ENCODE results near the gene ALG3.

The ALG3 gene

DNA sequence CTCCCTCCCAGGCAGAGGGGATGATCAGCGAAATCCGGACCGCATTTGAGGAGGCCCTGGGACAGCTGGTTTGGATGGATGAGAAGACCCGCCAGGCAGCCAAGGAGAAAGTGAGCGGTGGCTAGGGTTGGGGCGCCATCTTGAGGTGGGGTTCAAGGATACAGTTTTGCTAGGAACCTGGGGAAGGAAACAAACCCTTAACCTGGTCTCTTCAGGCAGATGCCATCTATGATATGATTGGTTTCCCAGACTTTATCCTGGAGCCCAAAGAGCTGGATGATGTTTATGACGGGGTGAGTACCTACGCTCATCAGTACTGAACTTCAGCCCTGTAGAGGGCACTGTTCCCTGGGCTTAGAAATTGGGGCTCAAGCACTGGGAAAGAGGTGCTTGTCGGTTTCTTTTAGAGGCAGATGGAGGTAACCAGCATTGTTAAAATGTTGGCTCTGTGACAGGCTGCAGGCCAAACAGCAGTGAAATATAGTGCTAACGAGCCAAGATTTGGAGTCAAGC, 40.7 kb upstream of the ALG3 start:
- TF ChIP-seq ZFX (IDR thresholded peaks at IDR 0.05): no peak
- TF ChIP-seq, protein P1, sequence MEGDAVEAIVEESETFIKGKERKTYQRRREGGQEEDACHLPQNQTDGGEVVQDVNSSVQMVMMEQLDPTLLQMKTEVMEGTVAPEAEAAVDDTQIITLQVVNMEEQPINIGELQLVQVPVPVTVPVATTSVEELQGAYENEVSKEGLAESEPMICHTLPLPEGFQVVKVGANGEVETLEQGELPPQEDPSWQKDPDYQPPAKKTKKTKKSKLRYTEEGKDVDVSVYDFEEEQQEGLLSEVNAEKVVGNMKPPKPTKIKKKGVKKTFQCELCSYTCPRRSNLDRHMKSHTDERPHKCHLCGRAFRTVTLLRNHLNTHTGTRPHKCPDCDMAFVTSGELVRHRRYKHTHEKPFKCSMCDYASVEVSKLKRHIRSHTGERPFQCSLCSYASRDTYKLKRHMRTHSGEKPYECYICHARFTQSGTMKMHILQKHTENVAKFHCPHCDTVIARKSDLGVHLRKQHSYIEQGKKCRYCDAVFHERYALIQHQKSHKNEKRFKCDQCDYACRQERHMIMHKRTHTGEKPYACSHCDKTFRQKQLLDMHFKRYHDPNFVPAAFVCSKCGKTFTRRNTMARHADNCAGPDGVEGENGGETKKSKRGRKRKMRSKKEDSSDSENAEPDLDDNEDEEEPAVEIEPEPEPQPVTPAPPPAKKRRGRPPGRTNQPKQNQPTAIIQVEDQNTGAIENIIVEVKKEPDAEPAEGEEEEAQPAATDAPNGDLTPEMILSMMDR (conservative IDR thresholded peaks at IDR 0.05): peak; percentile 90
- no peak overlapping the region for H3K27ac ChIP-seq

DNA sequence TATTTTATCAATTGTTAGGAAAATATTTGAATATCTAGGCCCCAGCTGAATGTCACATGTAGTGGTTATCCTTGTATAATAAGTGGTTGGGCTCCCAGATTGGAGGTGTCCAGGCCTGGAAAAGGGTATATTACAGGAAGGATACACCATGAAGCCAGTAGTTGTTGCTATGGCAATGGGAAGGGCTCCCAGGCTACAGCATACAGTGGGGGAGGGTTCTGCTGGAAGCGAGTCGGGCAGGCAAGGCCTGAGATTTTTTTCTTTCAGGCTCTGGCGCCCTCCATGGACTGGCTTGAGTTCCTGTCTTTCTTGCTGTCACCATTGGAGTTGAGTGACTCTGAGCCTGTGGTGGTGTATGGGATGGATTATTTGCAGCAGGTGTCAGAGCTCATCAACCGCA, 35.9 kb upstream of the ALG3 start:
- TF ChIP-seq, protein P1 (conservative IDR thresholded peaks at IDR 0.05): no peak; the same call in 1 of the 2 replicates
- TF ChIP-seq ZFX (IDR thresholded peaks at IDR 0.05): no peak
- no peak overlapping the region for H3K27ac ChIP-seq

DNA sequence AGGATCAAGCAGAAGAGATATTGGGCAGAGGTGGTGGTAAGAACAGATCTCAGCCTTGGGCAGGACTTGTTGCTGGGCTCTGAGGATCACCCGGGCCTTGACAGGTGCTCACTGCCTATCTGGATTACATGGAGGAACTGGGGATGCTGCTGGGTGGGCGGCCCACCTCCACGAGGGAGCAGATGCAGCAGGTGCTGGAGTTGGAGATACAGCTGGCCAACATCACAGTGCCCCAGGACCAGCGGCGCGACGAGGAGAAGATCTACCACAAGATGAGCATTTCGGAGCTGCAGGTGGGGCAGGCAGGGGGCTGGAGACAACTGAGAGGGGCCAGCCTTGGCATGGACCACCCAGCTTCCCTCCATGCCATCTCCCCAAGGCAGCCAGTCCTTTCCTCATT, 34.9 kb upstream of the ALG3 start:
- no peak overlapping the region for H3K27ac ChIP-seq
- TF ChIP-seq, protein P1 (conservative IDR thresholded peaks at IDR 0.05): no peak
- TF ChIP-seq ZFX (IDR thresholded peaks at IDR 0.05): no peak

DNA sequence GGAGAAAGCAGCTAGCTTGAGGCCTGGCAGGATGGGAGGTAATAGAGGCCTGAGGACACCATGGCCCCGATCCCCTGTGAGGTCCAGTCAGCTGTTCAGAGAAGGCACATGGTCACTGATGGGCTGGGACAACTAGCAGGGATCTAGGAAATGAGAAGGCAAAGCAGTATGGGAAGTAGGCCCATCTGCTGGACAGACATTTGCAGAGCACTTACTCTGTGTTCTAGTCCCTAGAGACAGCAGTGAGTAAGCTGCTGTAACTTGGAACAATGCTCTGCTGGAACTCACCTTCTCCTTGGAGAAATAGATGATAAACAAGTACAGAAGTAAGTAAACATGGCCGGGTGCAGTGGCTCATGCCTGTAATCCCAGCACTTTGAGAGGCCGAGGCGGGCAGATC, 34.2 kb upstream of the ALG3 start:
- H3K27ac ChIP-seq: no peak overlapping the region
- TF ChIP-seq, protein P1 (conservative IDR thresholded peaks at IDR 0.05): no peak
- no peak for TF ChIP-seq ZFX (IDR thresholded peaks at IDR 0.05)

DNA sequence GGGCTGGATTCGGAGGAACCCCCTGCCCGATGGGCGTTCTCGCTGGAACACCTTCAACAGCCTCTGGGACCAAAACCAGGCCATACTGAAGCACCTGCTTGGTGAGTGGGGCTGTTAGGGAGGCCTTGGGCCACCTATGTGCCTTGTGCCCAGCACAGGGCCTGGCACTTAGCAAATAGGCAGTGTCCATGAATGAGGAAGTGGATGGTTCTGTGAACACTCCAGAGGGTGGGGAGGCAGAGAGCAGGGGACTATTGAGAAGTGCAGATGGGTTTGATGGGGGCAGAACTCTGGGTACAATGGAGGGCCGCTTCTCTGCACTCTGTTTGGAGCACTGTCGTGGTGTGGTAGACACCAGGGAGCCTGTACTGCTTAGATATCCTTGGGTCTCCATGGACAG, 28.6 kb upstream of the ALG3 start:
- no peak overlapping the region for H3K27ac ChIP-seq
- TF ChIP-seq, protein P1 (conservative IDR thresholded peaks at IDR 0.05): no peak
- no peak for TF ChIP-seq ZFX (IDR thresholded peaks at IDR 0.05)

DNA sequence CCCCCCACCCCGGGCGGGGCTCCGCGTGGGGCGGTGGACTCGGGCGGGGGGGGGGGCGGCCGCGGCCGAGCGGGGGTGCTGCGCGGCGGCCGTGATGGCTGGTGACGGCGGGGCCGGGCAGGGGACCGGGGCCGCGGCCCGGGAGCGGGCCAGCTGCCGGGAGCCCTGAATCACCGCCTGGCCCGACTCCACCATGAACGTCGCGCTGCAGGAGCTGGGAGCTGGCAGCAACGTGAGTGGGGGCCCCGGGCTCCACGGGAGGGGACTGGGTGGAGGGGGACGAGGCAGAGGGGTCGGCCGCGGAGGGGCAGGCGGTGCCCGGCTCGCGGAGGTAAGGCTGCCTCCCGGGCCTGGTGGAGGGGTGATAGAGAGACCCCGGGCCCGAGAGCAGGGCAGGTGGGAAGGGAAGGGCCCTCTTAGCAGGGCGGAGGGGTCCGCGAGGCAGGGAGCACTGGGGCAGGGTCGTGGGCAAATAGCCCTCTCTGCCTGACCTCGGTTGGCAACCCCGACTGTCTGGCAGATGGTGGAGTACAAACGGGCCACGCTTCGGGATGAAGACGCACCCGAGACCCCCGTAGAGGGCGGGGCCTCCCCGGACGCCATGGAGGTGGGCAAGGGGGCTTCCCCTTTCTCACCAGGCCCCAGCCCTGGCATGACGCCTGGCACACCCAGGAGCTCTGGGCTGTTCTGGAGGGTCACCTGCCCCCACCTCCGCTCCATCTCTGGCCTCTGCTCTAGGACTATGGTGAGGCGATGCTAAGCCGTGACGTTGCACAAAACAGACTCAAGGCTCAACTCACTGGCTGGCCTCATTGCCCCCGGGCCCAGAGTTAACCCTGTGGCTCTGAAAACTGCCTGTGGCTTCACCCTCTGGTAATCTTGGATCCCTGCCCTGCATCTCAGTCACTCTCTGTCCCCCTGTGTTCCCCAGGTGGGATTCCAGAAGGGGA, 27.5 kb upstream of the ALG3 start, which contains the start of gene ECE2:
Gene ECE2, plus strand, starts transcription at position 62 of the 950 bp plus-strand sequence. Its CDS starts 132 bp downstream, at position 194.
- H3K27ac ChIP-seq: no peak within 1 kb of the TSS
- TF ChIP-seq, protein P1 (conservative IDR thresholded peaks at IDR 0.05): no peak
- TF ChIP-seq ZFX (IDR thresholded peaks at IDR 0.05): no peak

DNA sequence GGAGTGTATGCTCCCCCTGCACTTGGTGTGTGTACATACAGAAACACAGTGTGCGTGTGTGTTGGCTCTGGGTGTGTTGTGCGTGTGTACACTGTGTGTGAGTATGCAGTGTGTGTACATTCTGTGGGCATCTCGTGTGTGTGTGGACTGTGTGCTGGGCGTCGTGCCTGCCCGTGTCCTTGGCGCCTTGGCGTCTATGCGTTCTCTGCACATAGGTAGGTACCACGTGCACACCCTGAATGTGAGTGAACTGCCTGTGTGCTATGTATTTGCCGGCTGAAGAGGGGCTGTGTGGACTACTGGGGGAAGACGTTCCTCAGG, 26.6 kb upstream of the ALG3 start:
- no peak overlapping the region for H3K27ac ChIP-seq
- no peak for TF ChIP-seq ZFX (IDR thresholded peaks at IDR 0.05)
- TF ChIP-seq, protein P1 (conservative IDR thresholded peaks at IDR 0.05): no peak

Measured in C4-2B (cell line).